ENCODE results near the gene LILRA6.
"Not testable (repeated sequence)": the region's sequence is repeated elsewhere in the genome, so short reads cannot be mapped to it uniquely, and the experiment has no call there.

DNA sequence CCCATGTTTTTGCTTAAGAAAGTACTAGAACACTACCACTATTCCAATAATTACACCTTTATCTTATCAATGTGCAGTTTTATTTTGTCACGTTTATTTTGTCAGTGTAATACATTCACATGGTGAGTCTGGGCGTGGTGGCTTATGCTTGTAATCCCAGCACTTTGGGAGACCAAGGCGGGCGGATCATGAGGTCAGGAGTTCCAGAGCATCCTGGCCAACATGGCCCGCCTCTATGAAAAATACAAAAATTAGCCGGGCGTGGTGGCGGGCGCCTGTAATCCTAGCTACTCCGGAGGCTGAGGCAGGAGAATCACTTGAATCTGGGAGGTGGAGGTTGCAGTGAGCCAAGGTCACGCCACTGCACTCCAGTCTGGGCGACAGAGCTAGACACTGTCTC is 48.1 kb downstream of the LILRA6 start:
- TF ChIP-seq SMC3 (conservative IDR thresholded peaks at IDR 0.05; ENCODE audit: poor library complexity); EZH2 (IDR thresholded peaks at IDR 0.05; ENCODE audit: borderline replicate concordance, insufficient read depth, low read length, poor library complexity, severe bottlenecking); MXI1 (conservative IDR thresholded peaks at IDR 0.05; ENCODE audit: poor library complexity, severe bottlenecking); EP300 (conservative IDR thresholded peaks at IDR 0.05; ENCODE audit: poor library complexity, severe bottlenecking); TAF1 (IDR thresholded peaks at IDR 0.05; ENCODE audit: low read depth): not testable (repeated sequence)
- TF ChIP-seq, protein P1, sequence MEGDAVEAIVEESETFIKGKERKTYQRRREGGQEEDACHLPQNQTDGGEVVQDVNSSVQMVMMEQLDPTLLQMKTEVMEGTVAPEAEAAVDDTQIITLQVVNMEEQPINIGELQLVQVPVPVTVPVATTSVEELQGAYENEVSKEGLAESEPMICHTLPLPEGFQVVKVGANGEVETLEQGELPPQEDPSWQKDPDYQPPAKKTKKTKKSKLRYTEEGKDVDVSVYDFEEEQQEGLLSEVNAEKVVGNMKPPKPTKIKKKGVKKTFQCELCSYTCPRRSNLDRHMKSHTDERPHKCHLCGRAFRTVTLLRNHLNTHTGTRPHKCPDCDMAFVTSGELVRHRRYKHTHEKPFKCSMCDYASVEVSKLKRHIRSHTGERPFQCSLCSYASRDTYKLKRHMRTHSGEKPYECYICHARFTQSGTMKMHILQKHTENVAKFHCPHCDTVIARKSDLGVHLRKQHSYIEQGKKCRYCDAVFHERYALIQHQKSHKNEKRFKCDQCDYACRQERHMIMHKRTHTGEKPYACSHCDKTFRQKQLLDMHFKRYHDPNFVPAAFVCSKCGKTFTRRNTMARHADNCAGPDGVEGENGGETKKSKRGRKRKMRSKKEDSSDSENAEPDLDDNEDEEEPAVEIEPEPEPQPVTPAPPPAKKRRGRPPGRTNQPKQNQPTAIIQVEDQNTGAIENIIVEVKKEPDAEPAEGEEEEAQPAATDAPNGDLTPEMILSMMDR (IDR thresholded peaks at IDR 0.05; ENCODE audit: poor library complexity, severe bottlenecking), result not testable (repeated sequence)
